ENCODE data around the gene GDA.
"Not testable (repeated sequence)": the region's sequence is repeated elsewhere in the genome, so short reads cannot be mapped to it uniquely, and the experiment has no call there.

The GDA gene

GRCh38 chr9:72278959-72279358 is 129.7 kb downstream of the GDA start:
- no peak for DNase-seq (ENCODE audit: low spot score)

- DNase-seq (ENCODE audit: low spot score) = peak; percentile 75
Measured at GRCh38 chr9:72280913-72281500, 131.8 kb downstream of the GDA start.

- DNase-seq (ENCODE audit: low spot score) = no peak
Measured at GRCh38 chr9:72289401-72289800, 140.2 kb downstream of the GDA start.

GRCh38 chr9:72290311-72290710 is 141.1 kb downstream of the GDA start:
- no peak for DNase-seq (ENCODE audit: low spot score)

- not testable (repeated sequence) for DNase-seq (ENCODE audit: low spot score)
Measured at GRCh38 chr9:72291576-72291975, 142.3 kb downstream of the GDA start.

- peak; percentile 73 for DNase-seq (ENCODE audit: low spot score)
Measured at GRCh38 chr9:72292256-72292682, 143.0 kb downstream of the GDA start.

GRCh38 chr9:72292874-72293607 is 143.8 kb downstream of the GDA start:
- peak; percentile 30 for DNase-seq (ENCODE audit: low spot score)

GRCh38 chr9:72294936-72295335 is 145.7 kb downstream of the GDA start:
- DNase-seq (ENCODE audit: low spot score) = no peak

- no peak for DNase-seq (ENCODE audit: low spot score)
Measured at GRCh38 chr9:72297516-72297915, 148.3 kb downstream of the GDA start.

- DNase-seq (ENCODE audit: low spot score) = no peak
Measured at GRCh38 chr9:72299017-72299603, 149.9 kb downstream of the GDA start.

GRCh38 chr9:72300873-72301272 is 151.6 kb downstream of the GDA start:
- DNase-seq (ENCODE audit: low spot score) = no peak

All from pons (tissue), 1 donor.